ENCODE measurements around the gene FNDC5.
A peak's percentile ranks its signal among the peaks of the same experiment; 100 is the strongest.

Gene FNDC5

GRCh38 chr1:32883338-32884031 is 12.8 kb upstream of the FNDC5 start:
- DNase-seq, result no peak

DNA sequence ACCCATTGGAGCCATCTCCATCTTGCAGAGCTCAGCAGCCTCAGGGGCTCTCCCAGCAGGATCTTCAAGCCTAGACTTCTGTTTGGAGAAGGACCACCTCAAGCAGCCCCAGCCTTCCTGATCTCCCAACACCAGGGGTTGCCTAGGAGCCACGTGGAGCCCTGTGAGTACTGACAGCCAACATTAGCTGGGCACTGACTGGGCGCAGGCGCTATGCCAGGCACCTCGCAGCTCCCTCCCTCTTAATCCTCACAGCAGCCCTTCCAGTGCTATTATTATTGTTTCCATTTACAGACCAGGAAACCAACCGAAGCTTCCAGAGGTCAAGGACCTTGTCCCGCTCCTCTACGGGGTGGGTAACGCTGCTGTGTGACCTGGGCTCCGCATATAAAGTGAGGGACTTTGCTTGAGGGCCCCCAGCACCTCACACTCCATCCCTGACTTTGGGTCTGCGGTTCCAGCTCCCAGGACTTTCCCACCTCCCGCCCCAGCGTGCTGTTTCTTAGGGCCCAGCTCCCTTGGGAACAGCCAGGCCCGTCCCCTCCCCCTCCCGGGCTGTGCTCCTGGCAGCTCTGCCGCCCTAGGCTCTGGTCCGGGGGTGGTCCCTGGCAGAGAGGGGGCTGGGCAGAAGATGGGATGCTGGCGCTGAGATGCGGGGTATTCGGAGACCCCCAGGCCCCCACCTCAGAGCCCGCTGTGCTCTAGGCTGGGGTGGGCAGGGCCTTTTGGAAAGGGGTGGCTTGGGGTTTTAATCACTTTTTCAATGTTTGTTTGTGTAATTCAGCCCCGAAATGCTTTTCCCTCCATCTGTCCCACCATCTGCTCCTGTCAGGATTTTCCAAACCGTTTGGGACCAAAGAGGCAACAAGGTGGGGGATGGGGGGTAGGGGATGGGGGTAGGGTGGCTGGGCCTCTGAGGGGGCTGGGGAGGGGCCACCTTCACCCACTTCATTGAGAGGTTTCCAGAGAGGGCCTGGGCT is 11.4 kb upstream of the FNDC5 start:
- peak; percentile 89 for DNase-seq

GRCh38 chr1:32881291-32881690 is 10.6 kb upstream of the FNDC5 start:
- DNase-seq, result no peak

DNA sequence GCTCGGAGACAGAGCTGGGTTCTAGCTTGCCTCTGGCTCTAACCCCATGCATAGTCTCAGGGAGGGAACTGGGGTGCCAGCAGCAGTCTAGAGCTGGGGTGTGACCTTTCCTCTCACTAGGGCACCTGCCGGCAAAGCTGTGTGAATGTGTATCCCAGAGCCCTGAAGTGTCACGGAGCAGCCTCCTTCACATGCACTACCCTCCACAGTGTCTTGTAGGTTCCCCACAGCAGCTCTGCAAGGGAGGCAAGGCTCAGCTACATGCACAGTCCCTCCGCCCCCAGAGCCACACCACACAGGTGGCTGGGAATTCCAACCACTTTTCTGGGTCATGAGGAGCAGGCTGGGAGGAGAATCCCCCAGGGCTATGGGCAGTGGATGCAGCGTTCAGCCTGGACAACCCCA is 7.9 kb upstream of the FNDC5 start:
- no peak for DNase-seq

DNA sequence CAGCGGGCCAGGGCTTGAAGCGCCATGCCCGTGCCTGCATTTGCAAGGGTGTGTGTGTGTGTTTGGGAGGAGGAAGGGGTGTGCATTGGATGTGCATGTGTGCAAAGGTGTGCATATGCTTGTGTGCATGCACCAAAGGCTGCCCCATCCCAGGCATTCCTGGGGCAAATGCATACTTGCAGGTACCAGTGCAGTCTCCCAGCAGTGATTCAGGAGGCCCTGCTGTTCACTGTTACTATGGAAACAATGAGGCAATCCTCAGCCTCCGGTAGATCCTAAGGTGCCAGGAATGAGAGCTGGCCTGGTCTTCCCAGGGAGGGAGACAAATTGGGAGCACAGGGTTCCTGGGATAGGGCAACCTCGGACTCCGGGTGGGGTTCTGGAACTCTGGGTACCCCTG is 7.5 kb upstream of the FNDC5 start:
- DNase-seq, result peak; percentile 46

GRCh38 chr1:32877211-32878110 is 6.7 kb upstream of the FNDC5 start:
- peak; percentile 41 for DNase-seq

- peak; percentile 34 for DNase-seq
Observed at GRCh38 chr1:32876341-32877210, 5.9 kb upstream of the FNDC5 start.

DNA sequence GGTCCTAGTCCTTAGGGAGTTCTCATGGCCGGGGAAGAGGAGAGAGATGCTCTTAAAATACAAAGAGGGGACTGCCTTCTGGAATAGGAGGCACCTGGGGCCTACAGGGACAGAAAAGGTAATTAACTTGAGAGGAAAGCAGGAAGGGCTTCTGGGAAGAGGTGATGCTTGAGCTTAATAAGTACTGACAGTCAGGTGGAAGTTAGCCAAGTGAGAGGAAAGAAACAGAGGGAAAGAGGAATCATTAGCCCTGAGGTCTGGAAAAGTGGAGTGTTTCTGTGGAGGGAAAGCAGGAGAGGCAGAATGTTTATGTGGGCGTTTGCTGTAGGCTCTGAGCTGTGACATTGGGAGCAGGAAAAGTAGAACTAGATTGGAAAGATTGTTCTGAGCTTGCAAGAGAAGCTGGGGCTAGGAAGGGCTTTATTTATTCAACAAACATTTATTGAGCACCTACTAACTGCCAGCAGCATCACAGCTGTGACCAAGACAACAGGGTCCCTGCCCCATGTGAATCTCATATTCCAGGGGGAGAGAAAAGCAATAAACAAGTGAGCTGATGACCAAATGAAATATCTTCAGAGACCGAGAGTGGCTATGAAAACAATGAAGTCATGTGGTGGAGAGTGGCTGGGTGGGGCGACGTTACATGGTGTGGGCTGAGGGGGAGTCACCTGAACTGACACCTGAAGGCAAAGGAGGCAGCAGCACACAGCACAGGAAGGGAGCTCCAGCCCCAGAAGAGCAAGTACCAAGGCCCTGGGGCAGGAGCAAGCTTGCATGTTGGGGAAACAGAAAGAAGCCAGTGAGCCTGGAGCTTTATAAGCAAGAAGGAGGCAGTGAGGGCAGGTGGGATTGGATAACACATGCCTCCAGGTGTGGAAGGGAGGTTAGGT is 4.4 kb upstream of the FNDC5 start:
- DNase-seq, result no peak

GRCh38 chr1:32873484-32873883 is 2.8 kb upstream of the FNDC5 start:
- no peak for DNase-seq

DNA sequence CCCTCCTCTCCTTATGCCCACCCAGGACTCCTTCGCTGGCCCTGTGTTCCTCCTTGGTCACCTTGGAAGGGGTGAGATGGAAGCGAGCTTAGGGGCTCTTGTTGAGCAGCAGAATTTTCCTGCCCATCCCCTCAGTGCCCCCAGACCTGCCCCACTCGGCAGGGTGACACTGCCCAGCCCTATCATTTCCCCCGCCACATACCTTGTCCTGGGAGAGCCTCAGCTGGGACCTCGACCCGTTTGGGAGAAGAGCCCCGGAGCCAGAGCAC is 1.4 kb upstream of the FNDC5 start:
- DNase-seq, result no peak

DNA sequence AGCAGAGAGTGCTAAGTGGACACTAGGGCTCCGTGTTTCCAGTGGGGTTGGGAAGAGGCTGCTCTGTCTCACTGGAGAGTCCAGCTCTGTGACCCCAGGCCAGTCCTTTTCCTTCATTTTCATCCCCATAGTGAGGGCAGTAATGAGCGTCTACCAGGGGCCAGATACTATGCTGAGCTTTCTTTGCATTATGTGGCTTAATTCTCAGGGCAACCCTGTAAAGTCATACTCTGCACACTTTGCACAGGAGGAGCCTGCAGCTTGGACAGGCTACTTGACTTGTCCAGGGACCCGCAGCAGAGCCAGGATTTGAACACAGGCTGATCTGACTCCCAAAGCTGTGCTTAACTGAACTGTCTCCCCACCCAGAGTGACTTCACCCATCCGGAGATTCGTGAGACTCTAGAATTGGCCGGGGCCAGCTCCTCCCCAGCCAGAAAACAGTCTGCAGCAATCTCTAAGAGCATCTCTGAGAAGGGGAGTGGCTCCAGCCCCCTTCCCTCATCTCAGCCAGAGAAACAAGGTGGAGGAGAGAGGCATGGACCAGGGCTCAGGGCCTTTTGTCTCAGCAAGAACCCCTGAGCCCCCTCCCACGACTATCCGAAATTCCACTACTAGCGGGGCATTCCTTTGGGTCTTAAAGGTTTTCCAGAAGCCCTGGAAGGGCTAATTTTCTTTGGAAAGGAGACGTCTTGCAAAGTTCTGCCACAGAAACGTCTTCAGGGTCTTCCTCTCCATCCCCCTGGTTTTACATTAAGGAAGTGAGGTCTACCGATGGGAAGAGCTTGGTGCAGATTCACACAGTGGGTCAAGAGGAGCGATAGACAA is 866 bp upstream of the FNDC5 start:
- DNase-seq, result no peak

DNA sequence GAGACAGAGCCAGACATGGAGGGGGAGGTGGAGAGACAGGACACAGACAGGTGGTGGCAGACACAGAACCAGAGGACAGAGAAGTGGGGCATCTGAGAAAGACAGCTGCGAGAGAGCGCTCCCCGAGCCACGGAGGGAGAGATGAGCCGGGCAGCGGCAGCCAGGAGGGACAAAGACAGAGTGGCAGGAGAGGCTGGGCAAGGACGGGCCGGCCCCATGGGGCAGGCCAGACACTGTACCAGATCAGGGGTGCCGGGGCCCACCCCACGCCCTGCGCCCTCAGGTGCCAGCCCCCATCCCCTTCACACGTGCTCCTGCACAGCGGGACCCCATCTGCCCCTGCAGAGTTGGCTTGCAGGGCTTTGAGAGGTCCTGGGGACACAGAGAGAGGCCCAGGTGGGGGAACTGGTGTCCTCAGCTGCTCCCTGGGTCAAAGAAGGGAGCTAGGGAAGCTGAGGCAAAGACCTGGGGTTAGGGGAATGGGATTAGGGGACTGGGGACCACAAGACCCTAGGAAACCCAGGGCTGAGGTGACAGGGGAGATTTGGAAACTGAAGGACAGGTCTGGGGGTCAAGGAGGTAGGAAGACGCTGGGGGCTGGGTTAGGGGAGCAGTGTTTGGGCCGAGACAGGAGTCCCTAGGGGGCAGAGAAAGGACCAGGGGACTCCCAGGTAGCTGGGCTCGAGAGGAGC is 643 bp downstream of the FNDC5 start:
- no peak for DNase-seq

DNA sequence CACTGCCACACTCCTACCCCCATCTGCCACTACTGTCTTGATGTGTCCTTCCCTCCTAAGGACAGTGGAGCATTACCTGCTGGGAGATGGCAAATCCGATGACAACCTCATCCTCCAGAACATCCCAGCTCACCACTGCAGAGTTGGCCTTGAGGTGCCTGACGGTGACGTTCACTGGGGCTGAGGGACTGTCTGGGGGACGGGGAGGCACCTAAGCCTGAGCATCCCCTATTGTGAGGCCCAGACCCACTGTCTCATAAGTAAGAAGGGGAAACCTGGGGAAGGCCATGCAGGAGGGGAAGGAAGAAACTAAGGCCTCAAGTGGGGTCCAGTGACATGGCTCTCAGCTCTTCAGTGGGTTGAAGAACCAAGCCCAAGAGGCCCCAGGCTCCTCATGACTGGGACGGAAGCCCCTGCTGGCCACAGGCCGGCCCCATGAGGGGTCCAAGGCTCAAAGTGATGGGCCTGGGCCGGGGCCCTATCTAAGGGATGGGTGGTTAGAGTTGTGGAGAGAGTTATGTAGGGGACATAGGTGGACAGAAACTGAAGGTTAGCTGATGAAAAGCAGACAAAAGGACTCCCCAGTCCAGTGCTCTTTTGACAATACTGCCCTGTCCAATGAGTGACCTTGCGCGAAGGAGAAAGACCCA is 1.8 kb downstream of the FNDC5 start:
- DNase-seq, result no peak

GRCh38 chr1:32868085-32868484 is 2.6 kb downstream of the FNDC5 start:
- no peak for DNase-seq

GRCh38 chr1:32867671-32868070 is 3.0 kb downstream of the FNDC5 start:
- no peak for DNase-seq

DNA sequence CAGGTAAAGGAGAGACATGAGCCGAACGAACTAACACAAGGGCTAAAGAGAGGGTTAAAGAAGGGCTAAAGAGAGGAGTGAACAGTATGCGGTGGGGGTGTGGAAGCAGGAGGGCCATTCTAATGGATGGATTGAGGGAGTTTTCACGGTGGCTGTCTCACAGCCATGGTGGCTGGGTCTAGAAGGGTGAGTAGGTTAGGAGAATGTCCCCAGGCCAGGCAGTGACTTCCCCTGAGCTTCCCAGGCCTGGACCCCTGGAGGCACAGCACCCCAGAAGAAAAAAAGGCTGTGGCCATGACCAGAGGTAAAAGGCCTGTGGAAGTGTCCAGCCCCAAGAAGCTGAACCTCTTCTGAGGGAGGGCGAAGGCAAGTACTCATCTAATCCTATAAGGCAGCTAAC is 3.6 kb downstream of the FNDC5 start:
- no peak for DNase-seq

- DNase-seq, result no peak
Observed at GRCh38 chr1:32865639-32866405, 4.9 kb downstream of the FNDC5 start.

DNA sequence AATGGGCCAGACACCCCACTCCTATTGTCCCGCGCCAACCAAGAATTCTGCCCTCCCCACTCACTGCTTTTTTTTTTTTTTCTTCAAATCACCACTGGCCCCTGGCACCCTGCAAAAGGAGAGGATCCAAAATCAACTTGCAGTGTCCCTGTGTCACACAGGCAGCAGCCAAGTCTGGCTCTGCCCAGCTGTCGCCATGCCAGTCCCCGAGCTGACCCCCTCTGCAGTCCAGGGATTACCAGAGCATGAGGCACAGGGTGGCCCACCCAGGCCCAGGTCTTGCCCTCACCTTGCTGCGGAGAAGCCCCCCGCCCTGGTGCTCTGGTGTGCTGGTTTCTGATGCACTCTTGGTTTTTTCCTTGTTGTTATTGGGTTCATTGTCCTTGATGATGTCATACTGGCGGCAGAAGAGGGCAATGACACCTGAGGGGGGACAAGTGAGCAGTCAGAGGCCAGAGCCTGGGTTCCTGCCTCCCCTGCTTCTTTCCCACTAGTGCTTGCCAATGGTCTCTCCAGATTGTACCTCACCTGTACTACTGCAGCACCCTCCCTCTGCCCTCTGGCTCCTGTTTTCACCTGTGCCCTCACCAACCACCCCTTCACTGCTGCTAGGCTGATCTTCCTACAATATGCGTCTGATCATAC is 6.2 kb downstream of the FNDC5 start:
- DNase-seq, result no peak
